Measurements from ENCODE around the gene TUBB6. TPM values are rescaled to one million over a fixed set of nuclear protein-coding genes. Genes with fewer than 3 reads are reported as not detected.

Gene TUBB6
- total RNA-seq, 4 donors from 2014 or later: 316 to 921 (median 720) TPM

- no peak for DNase-seq (ENCODE audit: low spot score)
- no peak for TF ChIP-seq CTCF (IDR thresholded peaks at IDR 0.05)
- no peak for ATAC-seq (ENCODE audit: low FRiP score)
Measured at GRCh38 chr18:12291161-12291560, 16.9 kb upstream of the TUBB6 start.

- no peak for TF ChIP-seq CTCF (IDR thresholded peaks at IDR 0.05)
- peak; percentile 2 for DNase-seq (ENCODE audit: low spot score)
- no peak for ATAC-seq (ENCODE audit: low FRiP score)
Measured at GRCh38 chr18:12291690-12292089, 16.4 kb upstream of the TUBB6 start.

GRCh38 chr18:12293831-12294230 lies 14.2 kb upstream of the TUBB6 start:
- no peak for TF ChIP-seq CTCF (IDR thresholded peaks at IDR 0.05)
- ATAC-seq (ENCODE audit: low FRiP score) (no peak), DNase-seq (ENCODE audit: low spot score) (peak; percentile 11)

GRCh38 chr18:12295389-12296086 lies 12.5 kb upstream of the TUBB6 start:
- TF ChIP-seq CTCF (IDR thresholded peaks at IDR 0.05): no peak
- DNase-seq (ENCODE audit: low spot score) (no peak), ATAC-seq (ENCODE audit: low FRiP score) (no peak)

- DNase-seq (ENCODE audit: low spot score) (peak; percentile 9), ATAC-seq (ENCODE audit: low FRiP score) (no peak)
- no peak for TF ChIP-seq CTCF (IDR thresholded peaks at IDR 0.05)
Measured at GRCh38 chr18:12296087-12296403, 12.0 kb upstream of the TUBB6 start.

- ATAC-seq (ENCODE audit: low FRiP score) (no peak), DNase-seq (ENCODE audit: low spot score) (no peak)
- TF ChIP-seq CTCF (IDR thresholded peaks at IDR 0.05): no peak
Measured at GRCh38 chr18:12296457-12296856, 11.6 kb upstream of the TUBB6 start.

- DNase-seq (ENCODE audit: low spot score): peak; percentile 17
- no peak for TF ChIP-seq CTCF (IDR thresholded peaks at IDR 0.05)
- no peak for ATAC-seq (ENCODE audit: low FRiP score)
Measured at GRCh38 chr18:12299862-12300261, 8.2 kb upstream of the TUBB6 start.
